Mammary epithelial cell (primary cell): ENCODE measurements around the gene TSPAN32.

ENCODE experiments used
- EZH2 ChIP-seq: IDR thresholded peaks from 2 replicates; pipeline ENCODE4 v1.6.1; 2012; ENCODE audit warnings: low read length, inconsistent platforms, borderline replicate concordance
- TF ChIP-seq, protein P1 (sequence below), 2 donors: IDR thresholded peaks in 1 of 2; conservative IDR thresholded peaks in 1 of 2; 2 replicates each; pipeline ENCODE4 v1.5.1; 2011 to 2012; ENCODE audit warnings: inconsistent platforms in 2 of 2, low read length in 2 of 2, mild to moderate bottlenecking in 2 of 2, control low read depth in 1 of 2, low read depth in 1 of 2; ENCODE audit not compliant: insufficient read depth in 1 of 2; ENCODE audit errors: extremely low read depth in 1 of 2

DNA sequence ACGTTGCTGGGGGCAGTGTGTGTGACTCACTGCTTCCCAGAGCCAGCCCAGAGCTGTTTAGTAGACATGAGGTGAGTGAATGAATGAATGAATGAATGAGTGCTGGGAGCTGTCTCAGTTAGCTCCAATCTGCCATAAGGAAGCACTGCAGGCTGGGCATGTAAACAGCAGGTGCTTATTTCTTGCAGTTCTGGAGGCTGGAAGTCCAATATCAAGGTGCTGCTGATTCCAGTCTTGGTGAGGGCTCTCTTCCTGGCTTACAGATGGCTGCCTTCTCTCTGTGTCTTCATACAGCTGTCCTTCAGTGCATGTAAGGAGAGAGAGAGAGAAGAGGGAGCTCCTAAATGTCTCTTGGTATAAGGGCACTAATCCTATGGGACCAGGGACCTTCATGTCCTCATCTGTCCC lies 4.2 kb upstream of the TSPAN32 start:
- TF ChIP-seq, protein P1, sequence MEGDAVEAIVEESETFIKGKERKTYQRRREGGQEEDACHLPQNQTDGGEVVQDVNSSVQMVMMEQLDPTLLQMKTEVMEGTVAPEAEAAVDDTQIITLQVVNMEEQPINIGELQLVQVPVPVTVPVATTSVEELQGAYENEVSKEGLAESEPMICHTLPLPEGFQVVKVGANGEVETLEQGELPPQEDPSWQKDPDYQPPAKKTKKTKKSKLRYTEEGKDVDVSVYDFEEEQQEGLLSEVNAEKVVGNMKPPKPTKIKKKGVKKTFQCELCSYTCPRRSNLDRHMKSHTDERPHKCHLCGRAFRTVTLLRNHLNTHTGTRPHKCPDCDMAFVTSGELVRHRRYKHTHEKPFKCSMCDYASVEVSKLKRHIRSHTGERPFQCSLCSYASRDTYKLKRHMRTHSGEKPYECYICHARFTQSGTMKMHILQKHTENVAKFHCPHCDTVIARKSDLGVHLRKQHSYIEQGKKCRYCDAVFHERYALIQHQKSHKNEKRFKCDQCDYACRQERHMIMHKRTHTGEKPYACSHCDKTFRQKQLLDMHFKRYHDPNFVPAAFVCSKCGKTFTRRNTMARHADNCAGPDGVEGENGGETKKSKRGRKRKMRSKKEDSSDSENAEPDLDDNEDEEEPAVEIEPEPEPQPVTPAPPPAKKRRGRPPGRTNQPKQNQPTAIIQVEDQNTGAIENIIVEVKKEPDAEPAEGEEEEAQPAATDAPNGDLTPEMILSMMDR (conservative IDR thresholded peaks at IDR 0.05 in 1 of 2, IDR thresholded peaks at IDR 0.05 in 1 of 2; ENCODE audit: extremely low read depth in 1 of 2, insufficient read depth in 1 of 2, low read depth in 1 of 2, low read length in 2 of 2): no peak
- TF ChIP-seq EZH2: no peak
